Osteocyte (in vitro differentiated cells): ENCODE data around the gene DRC3. TPM values are rescaled to one million over a fixed set of nuclear protein-coding genes. Genes with fewer than 3 reads are reported as not detected.

Experiments used
- DNase-seq: peaks from one replicate; pipeline ENCODE4 v3.0.0; 2021; ENCODE audit warnings: mixed read lengths; ENCODE audit not compliant: unreplicated experiment; ENCODE audit errors: extremely low spot score
- H3K27ac Mint-ChIP-seq: one replicate; pipeline ENCODE4 v1.8.0; 2021; ENCODE audit warnings: mild to moderate bottlenecking, mixed read lengths; ENCODE audit not compliant: unreplicated experiment
- H3K27me3 Mint-ChIP-seq: one replicate; pipeline ENCODE4 v1.8.0; 2021; ENCODE audit warnings: mixed read lengths; ENCODE audit not compliant: unreplicated experiment
- H3K36me3 Mint-ChIP-seq: one replicate; pipeline ENCODE4 v1.8.0; 2021; ENCODE audit warnings: mixed read lengths; ENCODE audit not compliant: unreplicated experiment
- H3K4me1 Mint-ChIP-seq: one replicate; pipeline ENCODE4 v1.8.0; 2021; ENCODE audit warnings: mixed read lengths; ENCODE audit not compliant: unreplicated experiment
- H3K4me3 Mint-ChIP-seq: one replicate; pipeline ENCODE4 v1.8.0; 2021; ENCODE audit warnings: mild to moderate bottlenecking, moderate library complexity, mixed read lengths; ENCODE audit not compliant: unreplicated experiment
- H3K9me3 Mint-ChIP-seq: one replicate; pipeline ENCODE4 v1.8.0; 2021; ENCODE audit warnings: mixed read lengths; ENCODE audit not compliant: unreplicated experiment
- total RNA-seq: library from RNA; stranded (reverse); gene quantifications from 2 replicates; pipeline ENCODE4 v1.2.1, GENCODE V29; 2021
- TF ChIP-seq, protein P1 (sequence below): fragments of 200-600 bp; sonication (generic); IDR thresholded peaks from 2 replicates; pipeline ENCODE4 v1.5.0; 2021; ENCODE audit warnings: antibody characterized with exemption, mild to moderate bottlenecking, moderate library complexity

Gene DRC3
- total RNA-seq, 1 donor from 2014 or later = 2.1 TPM

DNA sequence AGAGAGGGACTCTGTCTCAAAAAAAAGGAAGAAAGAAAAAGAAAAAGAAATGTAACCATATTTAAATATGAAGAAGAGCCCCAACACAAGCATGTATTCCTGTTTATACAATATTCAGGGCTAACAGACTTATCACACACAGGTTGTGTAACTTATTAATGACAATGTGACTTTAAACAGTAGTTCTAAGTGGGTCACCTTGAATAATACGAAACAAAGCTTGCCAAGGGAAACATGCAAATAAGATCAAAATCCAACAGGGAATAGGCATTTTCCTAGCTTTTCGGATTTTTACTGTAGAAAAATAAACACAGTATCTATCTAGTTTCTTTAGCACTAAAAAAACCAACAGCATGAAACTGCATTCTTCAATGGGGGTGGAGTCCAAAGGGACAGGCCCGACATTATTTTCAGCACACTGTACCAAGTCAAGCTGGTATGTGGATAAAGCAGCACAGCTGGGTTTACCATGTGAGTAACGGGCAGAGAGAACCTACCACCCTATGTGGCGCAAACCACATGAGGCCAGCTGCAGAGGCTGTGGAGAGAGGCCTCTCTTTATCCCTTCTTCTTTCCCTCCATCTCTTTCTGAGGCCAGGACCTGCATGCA lies 45.7 kb upstream of the DRC3 start:
- Mint-ChIP-seq H3K4me1 (peaks cover 74% of the 10 kb centered on the region), H3K27me3 (no peaks in the 10 kb centered on the region), H3K27ac (peak overlapping the region; percentile 80), H3K4me3 (no peak overlapping the region), H3K36me3 (peaks cover 2% of the 10 kb centered on the region), H3K9me3 (no peaks in the 10 kb centered on the region)
- TF ChIP-seq, protein P1, sequence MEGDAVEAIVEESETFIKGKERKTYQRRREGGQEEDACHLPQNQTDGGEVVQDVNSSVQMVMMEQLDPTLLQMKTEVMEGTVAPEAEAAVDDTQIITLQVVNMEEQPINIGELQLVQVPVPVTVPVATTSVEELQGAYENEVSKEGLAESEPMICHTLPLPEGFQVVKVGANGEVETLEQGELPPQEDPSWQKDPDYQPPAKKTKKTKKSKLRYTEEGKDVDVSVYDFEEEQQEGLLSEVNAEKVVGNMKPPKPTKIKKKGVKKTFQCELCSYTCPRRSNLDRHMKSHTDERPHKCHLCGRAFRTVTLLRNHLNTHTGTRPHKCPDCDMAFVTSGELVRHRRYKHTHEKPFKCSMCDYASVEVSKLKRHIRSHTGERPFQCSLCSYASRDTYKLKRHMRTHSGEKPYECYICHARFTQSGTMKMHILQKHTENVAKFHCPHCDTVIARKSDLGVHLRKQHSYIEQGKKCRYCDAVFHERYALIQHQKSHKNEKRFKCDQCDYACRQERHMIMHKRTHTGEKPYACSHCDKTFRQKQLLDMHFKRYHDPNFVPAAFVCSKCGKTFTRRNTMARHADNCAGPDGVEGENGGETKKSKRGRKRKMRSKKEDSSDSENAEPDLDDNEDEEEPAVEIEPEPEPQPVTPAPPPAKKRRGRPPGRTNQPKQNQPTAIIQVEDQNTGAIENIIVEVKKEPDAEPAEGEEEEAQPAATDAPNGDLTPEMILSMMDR = no peak
- no peak for DNase-seq

DNA sequence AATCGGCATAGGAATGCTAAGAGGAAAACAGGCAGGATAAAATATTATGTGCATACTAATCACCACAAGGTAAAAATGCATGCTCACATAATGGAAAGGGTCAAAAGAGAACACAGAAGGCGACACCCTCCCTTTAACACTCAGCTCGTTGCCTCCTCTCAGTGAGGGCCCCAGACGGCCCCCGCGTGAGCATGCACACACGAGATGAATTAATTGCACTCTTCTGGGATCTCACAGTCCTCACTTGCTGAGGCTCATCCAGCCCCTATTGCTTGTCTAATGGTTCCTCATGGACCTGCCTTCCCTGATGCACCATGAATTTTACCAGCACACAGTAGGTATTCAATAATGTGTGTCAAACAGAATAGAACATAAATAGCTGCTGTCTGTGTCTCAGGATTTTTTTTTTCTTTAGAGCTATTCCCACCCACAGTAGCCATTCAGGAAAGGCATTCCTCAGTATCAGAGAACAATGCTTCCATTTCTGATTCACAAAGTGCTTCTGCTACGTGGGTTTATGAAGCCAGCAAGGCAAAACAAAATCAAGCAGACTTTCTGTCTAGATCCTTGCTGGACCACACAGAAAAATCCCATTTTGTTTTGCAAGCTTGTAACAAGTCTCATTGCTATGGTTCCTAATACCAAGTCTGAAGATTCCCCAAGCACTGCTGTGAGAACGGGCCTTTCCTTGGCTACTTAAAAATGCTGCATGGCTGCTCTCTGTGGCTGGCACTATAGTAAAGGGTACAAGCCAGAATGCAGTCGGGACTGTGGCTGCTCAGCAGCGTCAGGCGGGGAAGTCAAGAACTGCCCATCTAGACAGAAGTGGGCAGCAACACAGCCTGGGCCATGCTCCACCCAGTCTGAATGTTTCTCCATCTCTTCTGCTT lies 44.0 kb upstream of the DRC3 start:
- Mint-ChIP-seq H3K36me3 (peaks cover 2% of the 10 kb centered on the region), H3K4me1 (peaks cover 60% of the 10 kb centered on the region), H3K27me3 (no peaks in the 10 kb centered on the region), H3K4me3 (no peak overlapping the region), H3K9me3 (no peaks in the 10 kb centered on the region), H3K27ac (peak overlapping the region; percentile 31)
- DNase-seq = no peak
- TF ChIP-seq, protein P1 = no peak

DNA sequence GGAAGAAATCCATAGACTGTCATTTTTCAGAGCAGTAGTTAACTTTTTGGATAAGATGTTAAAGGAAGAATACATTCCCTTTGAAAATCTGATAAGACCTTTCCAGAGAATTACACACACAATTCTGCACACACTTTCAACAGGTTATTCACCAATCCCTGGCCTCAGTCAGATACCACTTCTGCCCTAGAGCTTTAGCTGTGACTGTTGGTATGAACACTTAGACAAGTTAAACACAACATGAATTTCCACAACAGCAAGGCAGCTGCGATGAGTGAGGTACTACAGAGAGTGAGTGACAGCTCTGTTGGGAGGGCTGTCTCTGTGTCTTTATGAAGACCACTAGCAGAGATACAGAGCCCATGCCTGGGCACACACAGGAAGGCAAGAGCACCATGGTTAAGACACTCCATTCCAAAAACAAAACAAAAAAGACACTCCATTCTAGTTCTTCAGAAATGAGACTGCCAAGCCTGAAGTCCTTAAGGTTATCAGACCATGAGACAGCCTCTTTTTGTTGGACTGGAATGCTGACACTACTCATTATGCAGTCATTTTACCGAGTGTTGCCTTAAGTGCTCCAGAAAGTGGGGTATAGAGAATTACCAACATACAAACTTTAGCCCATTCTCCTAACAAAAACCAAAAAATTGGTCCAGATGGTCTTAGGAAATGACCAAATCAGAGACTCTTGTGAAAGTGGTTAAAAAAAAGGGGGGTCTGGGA lies 42.8 kb upstream of the DRC3 start:
- Mint-ChIP-seq H3K36me3 (peaks cover 2% of the 10 kb centered on the region), H3K9me3 (no peaks in the 10 kb centered on the region), H3K27ac (peak overlapping the region; percentile 45), H3K27me3 (no peaks in the 10 kb centered on the region), H3K4me1 (peaks cover 53% of the 10 kb centered on the region), H3K4me3 (no peak overlapping the region)
- no peak for DNase-seq
- TF ChIP-seq, protein P1 = no peak

DNA sequence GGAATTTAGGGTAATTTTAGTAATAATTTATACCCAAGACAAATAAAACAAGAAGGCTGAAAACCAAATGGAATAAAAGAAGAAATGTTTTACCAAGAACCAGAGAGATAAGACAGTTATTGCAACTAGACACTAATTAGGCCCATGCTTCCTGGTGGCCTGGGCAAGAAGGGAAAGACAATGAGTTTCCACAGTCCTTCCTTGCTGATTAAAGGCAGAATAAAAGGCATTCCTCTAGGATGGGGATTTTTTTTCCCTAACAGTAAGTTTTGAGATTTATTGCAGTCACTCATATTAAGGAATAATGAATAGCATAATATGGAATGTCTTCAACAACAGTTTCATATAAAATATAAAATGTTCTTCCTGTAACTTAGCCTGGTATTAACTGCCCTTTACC lies 42.0 kb upstream of the DRC3 start:
- H3K9me3 Mint-ChIP-seq = no peaks in the 10 kb centered on the region

More for the DNA sequence above, 42.0 kb upstream of the DRC3 start:
- peaks cover 2% of the 10 kb centered on the region for H3K36me3 Mint-ChIP-seq
- H3K27me3 Mint-ChIP-seq = no peaks in the 10 kb centered on the region
- TF ChIP-seq, protein P1 = no peak
- no peak for DNase-seq
- peaks cover 56% of the 10 kb centered on the region for H3K4me1 Mint-ChIP-seq
- H3K27ac Mint-ChIP-seq = no peak overlapping the region
- H3K4me3 Mint-ChIP-seq = no peak overlapping the region
